AML-193 (cell line): Measurements from ENCODE around the gene RAI1.

Experiments
- DNase-seq, 2 experiments: peaks; one replicate each; lab custom pipeline; 2025; lab: John Stamatoyannopoulos, UW

The RAI1 gene

GRCh38 chr17:17732892-17733670 is 51.8 kb downstream of the RAI1 start:
- no peak for DNase-seq

DNA sequence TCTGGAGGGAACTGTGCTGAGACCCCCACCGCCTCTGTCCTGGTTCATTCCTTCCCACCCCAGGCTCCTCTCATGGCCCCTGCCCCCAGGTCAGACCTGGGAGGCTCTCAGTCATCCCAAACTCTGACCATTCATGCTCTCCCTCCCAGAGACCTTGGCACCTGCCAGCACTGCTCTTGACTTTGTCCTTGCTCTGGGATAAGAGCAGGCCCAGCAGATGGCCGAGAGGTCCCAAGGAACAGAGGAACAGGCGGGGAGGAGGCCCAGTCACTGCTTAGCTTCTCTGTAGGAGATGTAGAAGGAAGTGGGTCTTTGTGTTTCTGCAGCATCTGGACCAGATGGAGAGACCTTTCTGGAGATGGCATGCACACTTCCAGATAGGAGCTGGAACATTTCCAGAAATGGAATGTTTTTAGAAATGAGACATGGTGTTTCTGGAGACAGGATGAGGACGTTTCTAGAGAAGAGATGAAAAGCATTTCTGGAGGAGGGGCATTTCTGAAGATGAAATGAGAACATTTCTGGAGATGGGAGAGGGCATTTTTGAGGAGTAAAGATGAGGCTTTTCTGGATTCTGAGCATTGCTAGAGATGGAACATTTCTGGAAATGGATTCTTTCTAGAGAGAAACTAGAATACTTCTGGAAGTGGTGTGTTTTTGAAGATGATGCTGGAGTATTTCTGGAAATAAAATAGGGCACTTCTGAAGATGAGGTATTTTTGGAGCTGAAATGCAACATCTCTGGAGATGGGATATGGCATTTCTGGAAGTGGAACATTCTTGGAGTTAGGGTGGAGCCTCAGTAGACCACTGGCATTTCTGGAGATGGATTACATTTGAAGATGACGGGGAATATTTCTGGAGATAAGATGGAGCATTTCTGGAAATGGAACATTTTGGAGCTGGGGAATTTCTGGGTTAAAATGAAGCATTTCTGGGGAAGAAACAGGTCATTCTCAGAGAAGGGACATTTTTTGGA is 55.2 kb downstream of the RAI1 start:
- no peak for DNase-seq

GRCh38 chr17:17737961-17738894 is 57.0 kb downstream of the RAI1 start:
- no peak for DNase-seq

DNA sequence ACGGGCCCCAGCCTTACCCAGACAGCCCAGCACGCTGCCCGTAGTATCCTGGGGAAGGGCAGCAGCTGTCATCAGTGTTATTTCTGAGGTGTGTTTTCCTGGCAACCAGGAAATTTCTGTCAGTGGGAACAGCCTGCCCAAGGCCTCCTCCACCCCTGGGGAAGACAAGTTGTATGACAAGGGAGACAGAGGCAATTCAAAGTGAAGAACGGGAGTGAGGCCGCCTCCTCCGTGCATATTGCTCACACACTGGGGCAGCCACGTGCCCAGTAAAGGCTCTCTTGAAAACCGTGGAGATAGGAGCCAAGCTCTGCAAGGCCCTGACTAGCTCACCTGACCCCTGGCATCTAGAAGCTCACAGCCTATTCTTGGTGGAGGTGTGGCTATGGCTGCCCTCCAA is 57.6 kb downstream of the RAI1 start:
- no peak for DNase-seq

DNA sequence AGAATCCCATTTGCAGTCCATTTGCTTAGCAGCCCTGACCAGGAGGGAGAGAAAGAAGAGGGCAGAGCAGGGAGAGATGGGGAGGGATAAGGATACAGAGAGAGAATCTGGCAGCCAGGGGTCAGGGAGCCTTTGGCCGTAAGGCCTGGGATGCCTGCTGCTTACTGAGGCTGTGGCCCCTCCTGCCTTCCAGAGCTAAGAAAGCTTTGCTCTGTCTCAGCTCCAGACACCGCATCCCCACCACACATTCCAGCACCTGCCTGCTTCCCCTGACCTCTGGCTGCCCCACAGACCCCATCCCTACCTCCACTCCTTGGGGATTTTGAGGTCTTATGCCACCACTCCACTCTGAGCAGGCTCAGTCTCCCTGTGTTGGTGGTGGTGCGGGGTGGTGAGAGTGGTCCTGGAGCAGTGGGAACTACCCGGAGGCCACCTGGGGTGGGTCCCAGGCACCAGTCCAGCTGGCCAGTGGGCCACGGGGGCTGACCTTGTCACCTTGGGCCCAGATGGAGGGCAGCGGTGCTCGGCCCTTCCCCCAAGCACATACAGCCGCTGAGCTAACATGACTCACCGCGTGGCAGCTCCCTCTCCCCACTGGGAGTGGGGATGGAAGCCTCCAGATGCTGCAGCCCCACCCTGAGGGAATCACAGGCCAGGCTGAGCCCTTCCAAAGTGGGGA is 58.3 kb downstream of the RAI1 start:
- no peak for DNase-seq

DNA sequence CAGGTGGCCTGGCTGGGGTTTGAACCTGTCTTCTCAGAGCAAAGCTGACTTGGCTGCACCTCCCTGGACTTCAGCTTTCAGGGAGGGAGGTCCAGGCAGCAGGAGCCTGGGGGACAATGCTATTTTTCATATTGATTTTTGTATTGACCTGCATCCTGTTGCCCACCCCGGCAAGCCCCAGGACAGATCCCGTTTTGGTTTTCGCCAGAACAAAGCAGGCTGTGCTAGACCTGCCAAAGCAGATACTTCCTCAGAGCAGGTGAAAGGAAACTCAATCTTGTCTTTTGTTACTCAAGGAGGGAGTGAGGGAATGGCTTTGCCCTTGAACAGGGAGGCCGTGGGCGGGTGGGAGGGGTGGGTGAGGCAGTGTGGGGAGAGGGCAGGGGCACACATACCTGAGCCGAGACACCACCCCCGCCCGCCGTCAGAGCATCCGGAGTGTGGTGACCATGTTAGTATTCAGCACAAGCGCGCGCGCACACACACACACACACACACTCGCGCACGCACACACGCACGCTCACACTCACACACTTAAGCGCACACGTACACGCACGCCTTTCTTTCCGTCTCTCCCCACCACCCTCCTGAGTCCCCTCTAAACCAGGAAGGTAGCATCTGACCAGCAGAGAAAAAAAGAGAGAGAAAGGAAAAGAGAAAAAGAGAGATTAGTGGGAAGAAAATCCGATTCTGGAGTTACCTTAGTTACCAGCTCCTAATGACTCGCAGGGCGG is 59.5 kb downstream of the RAI1 start:
- no peak for DNase-seq

GRCh38 chr17:17741349-17742023 is 60.2 kb downstream of the RAI1 start:
- DNase-seq, result no peak

DNA sequence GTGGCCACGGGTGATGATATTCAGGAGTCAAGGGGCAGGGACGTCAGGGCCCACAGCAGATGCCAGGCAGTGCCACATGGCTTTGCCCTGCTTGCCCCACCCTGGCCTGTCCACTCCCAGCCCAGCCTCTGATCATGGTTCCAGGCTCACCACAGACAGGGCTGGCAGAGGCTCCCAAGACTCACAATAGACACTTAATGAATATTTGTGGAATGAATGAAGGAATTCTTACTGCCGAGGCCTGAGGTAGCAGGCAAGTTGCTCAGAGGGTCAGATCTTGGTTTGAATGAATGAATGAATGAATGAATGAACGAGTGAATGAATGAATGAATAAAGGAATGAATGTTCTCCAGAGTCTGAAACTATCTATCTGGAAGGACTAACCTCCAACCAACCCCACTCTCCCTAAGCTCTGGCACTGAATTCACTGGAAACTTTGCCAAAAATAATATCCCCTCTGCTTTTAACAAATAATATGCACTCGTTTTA is 60.9 kb downstream of the RAI1 start:
- no peak for DNase-seq

GRCh38 chr17:17742688-17743390 is 61.6 kb downstream of the RAI1 start:
- DNase-seq, result no peak

DNA sequence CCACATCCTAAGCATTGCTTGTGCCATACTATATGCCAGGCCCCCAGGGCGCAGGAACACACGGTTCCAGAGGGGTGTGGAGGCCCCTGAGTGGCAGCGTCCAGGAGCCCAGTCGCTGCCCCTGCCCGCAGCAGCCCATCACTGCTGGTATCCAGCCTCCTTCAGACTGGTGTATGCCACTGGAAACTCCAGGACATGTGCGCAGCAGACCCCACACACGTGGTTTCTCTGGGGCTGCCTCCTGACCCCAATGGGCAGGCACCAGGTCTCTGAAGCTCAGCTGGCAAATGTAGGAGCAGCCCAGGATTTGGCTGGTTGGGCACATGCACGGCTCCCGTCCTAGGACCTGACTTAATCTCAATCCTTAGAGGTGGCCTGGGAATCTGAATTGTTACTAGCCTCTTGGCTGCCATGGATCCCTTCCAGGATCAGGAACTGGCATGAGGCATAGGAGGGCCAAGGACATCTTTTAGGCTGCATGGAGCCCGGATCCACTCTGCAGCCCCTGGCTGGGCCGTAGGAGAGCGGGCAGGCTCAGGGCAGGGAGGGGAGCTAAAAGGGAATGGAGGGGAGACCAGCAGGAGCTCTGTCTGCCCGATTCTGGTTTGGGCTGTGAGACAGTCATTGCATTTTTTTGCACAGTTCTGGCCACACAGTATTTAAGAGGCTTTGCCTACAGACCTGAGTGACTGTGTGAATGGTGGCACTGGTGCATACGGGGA is 62.3 kb downstream of the RAI1 start:
- no peak for DNase-seq

GRCh38 chr17:17744116-17744515 is 62.9 kb downstream of the RAI1 start:
- DNase-seq, result no peak

DNA sequence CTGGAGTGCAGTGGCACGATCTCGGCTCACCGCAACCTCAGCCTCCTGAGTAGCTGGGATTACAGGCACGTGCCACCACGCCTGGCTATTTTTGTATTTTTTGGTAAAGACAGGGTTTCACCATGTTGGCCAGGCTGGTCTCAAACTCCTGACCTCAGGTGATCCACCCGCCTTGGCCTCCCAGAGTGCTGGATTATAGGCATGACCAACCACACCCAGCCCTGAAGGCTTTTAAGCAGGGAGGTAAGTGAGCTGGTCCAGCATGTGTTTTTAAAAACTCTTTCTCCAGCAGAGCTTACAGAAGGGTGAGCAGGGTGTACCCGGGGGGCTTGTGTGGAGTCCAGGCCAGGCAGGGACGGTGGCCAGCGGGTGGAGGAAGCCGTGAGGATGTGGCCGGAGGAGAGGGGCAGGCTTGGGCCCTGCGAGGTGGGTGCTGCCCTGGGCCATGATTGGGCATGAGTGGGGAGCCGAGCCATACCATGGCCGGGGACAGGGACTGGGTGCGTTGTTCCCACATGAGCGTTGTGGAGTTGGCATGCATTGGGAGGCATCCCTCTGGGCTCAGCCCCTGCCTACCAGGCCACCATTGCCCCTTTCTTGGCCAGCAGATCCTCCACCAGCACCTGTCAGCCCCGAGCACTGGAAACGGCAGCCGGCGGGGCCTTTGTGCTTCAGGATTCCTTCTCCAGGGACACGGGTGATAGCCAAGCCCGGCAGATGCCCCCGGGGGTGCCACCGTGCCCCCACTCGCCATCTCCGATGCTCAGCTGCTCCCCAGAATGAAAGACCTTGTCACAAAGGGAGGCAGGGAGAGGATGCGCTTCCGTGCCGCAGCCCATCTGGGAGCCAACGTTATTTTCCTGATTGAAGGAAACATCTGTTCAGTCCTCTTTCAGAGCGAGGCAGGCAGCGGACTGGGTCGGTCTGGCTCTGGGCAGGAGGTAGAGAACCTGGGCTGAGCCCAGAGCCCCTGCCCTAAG is 64.5 kb downstream of the RAI1 start:
- no peak for DNase-seq

- DNase-seq, result no peak
Observed at GRCh38 chr17:17748179-17748578, 66.9 kb downstream of the RAI1 start.

GRCh38 chr17:17748604-17749003 is 67.3 kb downstream of the RAI1 start:
- DNase-seq, result no peak

- no peak for DNase-seq
Observed at GRCh38 chr17:17749025-17749772, 67.9 kb downstream of the RAI1 start.

DNA sequence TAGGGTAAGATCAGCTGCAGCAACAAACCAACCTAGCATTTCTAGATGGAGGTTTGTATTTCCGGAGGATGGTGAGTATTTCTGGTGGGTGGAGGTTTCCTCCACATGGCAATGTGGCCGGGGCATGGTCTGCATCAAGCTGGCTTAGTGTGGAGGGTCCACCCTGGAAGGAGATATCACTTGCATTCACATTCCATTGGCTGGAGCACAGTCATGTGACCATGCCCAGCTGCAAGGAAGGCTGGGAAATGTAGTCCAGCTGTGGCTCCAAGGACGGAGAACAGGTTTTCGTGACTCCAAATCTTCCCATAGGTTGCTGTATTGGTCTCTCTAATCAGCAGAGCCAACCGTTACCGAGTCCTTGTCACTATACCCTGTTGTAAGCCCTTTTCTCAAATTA is 68.7 kb downstream of the RAI1 start:
- DNase-seq, result peak in 1 of 2 experiments; percentile 0

DNA sequence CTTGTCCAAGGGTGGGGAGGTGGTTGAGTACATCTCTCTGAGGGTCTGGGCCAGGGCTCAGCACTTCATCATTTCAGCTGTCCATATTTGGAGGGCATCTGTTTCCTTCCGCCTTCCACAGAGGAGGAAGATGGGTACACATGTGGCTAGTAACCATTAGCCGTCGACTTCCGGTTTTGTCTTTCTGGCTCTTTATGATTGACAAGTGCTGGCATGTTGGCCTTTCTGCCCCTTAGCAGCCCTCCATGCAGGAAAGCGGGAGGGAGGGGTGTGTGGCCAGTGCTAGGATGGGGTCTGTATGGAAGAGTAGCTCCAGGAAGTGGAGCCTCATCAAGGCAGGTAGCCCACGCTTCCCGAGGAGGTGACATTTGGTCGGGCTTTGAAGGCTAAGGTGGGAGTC is 69.6 kb downstream of the RAI1 start:
- peak; percentile 11 to 34 for DNase-seq
